ENCODE measurements around the gene HES3. TPM values are rescaled to one million over a fixed set of nuclear protein-coding genes. Genes with fewer than 3 reads are reported as not detected.

Gene HES3
- total RNA-seq, 1 donor, result not detected

DNA sequence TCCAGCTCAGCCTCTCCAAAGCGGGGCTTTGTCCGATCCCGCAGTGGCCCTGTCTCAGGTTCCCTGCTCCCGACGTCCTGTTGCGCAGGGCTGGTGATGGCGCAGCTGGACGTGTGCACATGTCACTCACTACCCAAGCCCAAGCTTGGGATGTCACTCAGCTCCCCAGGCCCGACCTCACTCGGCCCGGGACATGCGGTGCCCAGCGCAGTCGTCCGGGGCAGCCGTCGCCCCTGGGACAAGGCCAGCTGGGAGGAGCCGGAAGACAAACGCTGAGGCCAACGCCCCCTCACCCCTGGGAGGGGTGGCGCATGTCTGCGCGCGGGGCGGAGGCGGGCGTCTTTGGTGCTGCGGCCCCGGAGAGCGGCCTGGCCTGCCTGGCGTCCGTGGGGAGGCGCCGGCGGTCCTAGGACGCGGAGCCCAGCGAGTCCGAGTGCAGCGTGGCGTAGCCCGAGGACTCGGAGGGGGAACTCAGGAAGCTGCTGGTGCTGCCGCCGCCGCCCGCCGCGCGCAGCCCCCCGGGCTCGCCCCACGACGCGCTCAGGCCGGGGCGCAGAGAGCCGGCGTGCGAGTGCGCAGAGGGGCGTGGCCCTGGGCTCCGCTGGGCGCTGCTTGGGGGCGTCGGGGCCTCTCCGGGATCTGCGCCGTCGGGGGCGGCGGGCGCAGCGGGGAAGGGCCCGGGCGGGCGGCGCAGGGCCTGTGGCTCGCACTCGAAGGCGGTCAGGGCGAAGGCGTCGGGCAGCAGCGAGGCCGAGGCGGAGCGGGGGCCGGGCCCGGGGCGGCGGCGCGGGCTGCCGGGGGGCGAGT is 5.2 kb downstream of the HES3 start:
- Histone ChIP-seq H4K20me1 (ENCODE audit: insufficient read depth, low read length) (peaks cover 10% of the 10 kb centered on the region), H3K27ac (ENCODE audit: low read depth, low read length) (no peak overlapping the region), H3K4me3 (ENCODE audit: insufficient read depth, low read length) (peak overlapping the region; percentile 13), H3K4me1 (ENCODE audit: insufficient read depth, low read length) (peaks cover 4% of the 10 kb centered on the region), H2AFZ (ENCODE audit: low read length) (no peak overlapping the region), H3K9me3 (ENCODE audit: low read depth, low read length) (no peaks in the 10 kb centered on the region), H3K27me3 (ENCODE audit: insufficient read depth, low read length) (peaks cover 29% of the 10 kb centered on the region), H3K36me3 (ENCODE audit: insufficient read depth, low read length) (no peaks in the 10 kb centered on the region), H3K4me2 (ENCODE audit: insufficient read depth, low read length) (no peak overlapping the region), H3K79me2 (ENCODE audit: insufficient read depth, low read length) (no peaks in the 10 kb centered on the region)
- DNase-seq (ENCODE audit: insufficient read length, low spot score, missing footprints), result peak; percentile 94
- no peak for TF ChIP-seq CTCF (IDR thresholded peaks at IDR 0.05; ENCODE audit: extremely low read depth, low read depth, low read length)

GRCh38 chr1:6249739-6250689 is 6.0 kb downstream of the HES3 start:
- H3K4me3 ChIP-seq (ENCODE audit: insufficient read depth, low read length), result no peak overlapping the region
- peaks cover 10% of the 10 kb centered on the region for H4K20me1 ChIP-seq (ENCODE audit: insufficient read depth, low read length)
- TF ChIP-seq CTCF (IDR thresholded peaks at IDR 0.05; ENCODE audit: extremely low read depth, low read depth, low read length), result no peak
- H3K4me1 ChIP-seq (ENCODE audit: insufficient read depth, low read length), result peaks cover 4% of the 10 kb centered on the region
- H3K9me3 ChIP-seq (ENCODE audit: low read depth, low read length), result no peaks in the 10 kb centered on the region
- no peaks in the 10 kb centered on the region for H3K79me2 ChIP-seq (ENCODE audit: insufficient read depth, low read length)
- no peak overlapping the region for H3K27ac ChIP-seq (ENCODE audit: low read depth, low read length)
- no peaks in the 10 kb centered on the region for H3K36me3 ChIP-seq (ENCODE audit: insufficient read depth, low read length)
- no peak overlapping the region for H3K4me2 ChIP-seq (ENCODE audit: insufficient read depth, low read length)
- H3K27me3 ChIP-seq (ENCODE audit: insufficient read depth, low read length), result peaks cover 23% of the 10 kb centered on the region
- peak; percentile 90 for DNase-seq (ENCODE audit: insufficient read length, low spot score, missing footprints)
- no peak overlapping the region for H2AFZ ChIP-seq (ENCODE audit: low read length)

- peaks cover 4% of the 10 kb centered on the region for H3K4me1 ChIP-seq (ENCODE audit: insufficient read depth, low read length)
- H2AFZ ChIP-seq (ENCODE audit: low read length), result no peak overlapping the region
- TF ChIP-seq CTCF (IDR thresholded peaks at IDR 0.05; ENCODE audit: extremely low read depth, low read depth, low read length), result no peak
- H3K79me2 ChIP-seq (ENCODE audit: insufficient read depth, low read length), result no peaks in the 10 kb centered on the region
- H3K4me2 ChIP-seq (ENCODE audit: insufficient read depth, low read length), result no peak overlapping the region
- no peak overlapping the region for H3K27ac ChIP-seq (ENCODE audit: low read depth, low read length)
- H4K20me1 ChIP-seq (ENCODE audit: insufficient read depth, low read length), result peaks cover 10% of the 10 kb centered on the region
- no peaks in the 10 kb centered on the region for H3K9me3 ChIP-seq (ENCODE audit: low read depth, low read length)
- H3K4me3 ChIP-seq (ENCODE audit: insufficient read depth, low read length), result no peak overlapping the region
- no peaks in the 10 kb centered on the region for H3K36me3 ChIP-seq (ENCODE audit: insufficient read depth, low read length)
- H3K27me3 ChIP-seq (ENCODE audit: insufficient read depth, low read length), result peaks cover 16% of the 10 kb centered on the region
- DNase-seq (ENCODE audit: insufficient read length, low spot score, missing footprints), result peak; percentile 88
These were observed 7.3 kb downstream of the HES3 start for GRCh38 chr1:6251233-6251632.
